DND-41 (cell line): ENCODE measurements around the gene MGAT5B.
"Not testable (repeated sequence)": the region's sequence is repeated elsewhere in the genome, so short reads cannot be mapped to it uniquely, and the experiment has no call there.

Experiments
- EZH2 ChIP-seq: IDR thresholded peaks from 3 replicates; pipeline ENCODE4 v1.6.1; 2012; ENCODE audit warnings: borderline replicate concordance, low read depth, mild to moderate bottlenecking, moderate library complexity, low read length, inconsistent platforms; ENCODE audit not compliant: severe bottlenecking
- TF ChIP-seq, protein P1 (sequence below): IDR thresholded peaks from 2 replicates; pipeline ENCODE4 v1.5.1; 2012; ENCODE audit warnings: borderline replicate concordance, low read length, moderate library complexity, mild to moderate bottlenecking; ENCODE audit not compliant: poor library complexity, severe bottlenecking; ENCODE audit errors: extremely low read depth

DNA sequence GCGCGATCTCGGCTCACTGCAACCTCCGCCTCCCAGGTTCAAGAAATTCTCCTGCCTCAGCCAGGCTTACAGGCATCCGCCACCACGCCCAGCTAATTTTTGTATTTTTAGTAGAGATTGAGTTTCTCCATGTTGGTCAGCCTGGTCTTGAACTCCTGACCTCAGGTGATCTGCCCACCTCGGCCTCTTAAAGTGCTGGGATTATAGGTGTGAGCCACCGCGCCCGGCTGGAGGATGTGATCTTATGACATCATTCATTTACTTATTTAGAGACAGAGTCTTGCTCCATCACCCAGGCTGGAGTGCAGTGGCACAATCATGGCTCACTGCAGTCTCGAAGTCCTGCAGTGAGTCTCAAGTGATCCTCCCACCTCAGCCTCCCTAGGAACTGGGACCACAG is 19.0 kb upstream of the MGAT5B start:
- TF ChIP-seq, protein P1, sequence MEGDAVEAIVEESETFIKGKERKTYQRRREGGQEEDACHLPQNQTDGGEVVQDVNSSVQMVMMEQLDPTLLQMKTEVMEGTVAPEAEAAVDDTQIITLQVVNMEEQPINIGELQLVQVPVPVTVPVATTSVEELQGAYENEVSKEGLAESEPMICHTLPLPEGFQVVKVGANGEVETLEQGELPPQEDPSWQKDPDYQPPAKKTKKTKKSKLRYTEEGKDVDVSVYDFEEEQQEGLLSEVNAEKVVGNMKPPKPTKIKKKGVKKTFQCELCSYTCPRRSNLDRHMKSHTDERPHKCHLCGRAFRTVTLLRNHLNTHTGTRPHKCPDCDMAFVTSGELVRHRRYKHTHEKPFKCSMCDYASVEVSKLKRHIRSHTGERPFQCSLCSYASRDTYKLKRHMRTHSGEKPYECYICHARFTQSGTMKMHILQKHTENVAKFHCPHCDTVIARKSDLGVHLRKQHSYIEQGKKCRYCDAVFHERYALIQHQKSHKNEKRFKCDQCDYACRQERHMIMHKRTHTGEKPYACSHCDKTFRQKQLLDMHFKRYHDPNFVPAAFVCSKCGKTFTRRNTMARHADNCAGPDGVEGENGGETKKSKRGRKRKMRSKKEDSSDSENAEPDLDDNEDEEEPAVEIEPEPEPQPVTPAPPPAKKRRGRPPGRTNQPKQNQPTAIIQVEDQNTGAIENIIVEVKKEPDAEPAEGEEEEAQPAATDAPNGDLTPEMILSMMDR: not testable (repeated sequence)
- not testable (repeated sequence) for TF ChIP-seq EZH2
